Neutrophil (primary cell): ENCODE measurements around the gene HTATIP2.

Source experiments
- H3K27ac ChIP-seq: fragments of 200-600 bp; sonication (generic); 2 replicates; pipeline ENCODE4 v1.5.1; 2016; ENCODE audit warnings: mild to moderate bottlenecking, moderate library complexity
- H3K27me3 ChIP-seq: fragments of 200-600 bp; sonication (generic); 2 replicates; pipeline ENCODE4 v1.6.0; 2016; ENCODE audit warnings: mild to moderate bottlenecking
- H3K36me3 ChIP-seq: fragments of 200-600 bp; sonication (generic); 2 replicates; pipeline ENCODE4 v1.5.1; 2017
- H3K4me1 ChIP-seq, 2 experiments: fragments of 200-600 bp in 1 of 2; sonication (generic) in 1 of 2; 1 replicate in 1 of 2; 2 replicates in 1 of 2; pipeline versions ENCODE4 v1.5.1 to v1.6.1; 2013 to 2016; ENCODE audit warnings: low read depth in 1 of 2, low read length in 1 of 2, mild to moderate bottlenecking in 1 of 2, moderate library complexity in 1 of 2; ENCODE audit not compliant: control insufficient read depth in 1 of 2, insufficient read depth in 1 of 2
- H3K4me3 ChIP-seq, 2 experiments: fragments of 200-600 bp in 1 of 2; sonication (generic) in 1 of 2; 1 replicate in 1 of 2; 2 replicates in 1 of 2; pipeline ENCODE4 v1.5.1; 2013 to 2016; ENCODE audit warnings: low read depth in 1 of 2, low read length in 1 of 2, mild to moderate bottlenecking in 1 of 2, moderate library complexity in 1 of 2
- H3K9me3 ChIP-seq: fragments of 200-600 bp; sonication (generic); 2 replicates; pipeline ENCODE4 v1.5.1; 2016
- CTCF ChIP-seq: fragments of 200-600 bp; sonication (generic); IDR thresholded peaks from 2 replicates; pipeline ENCODE4 v1.5.1; 2016; ENCODE audit warnings: antibody characterized with exemption

HTATIP2 gene

GRCh38 chr11:20337526-20338154, 25.9 kb upstream of the HTATIP2 start:
- H3K27me3 ChIP-seq: peaks cover 82% of the 10 kb centered on the region

GRCh38 chr11:20342347-20343141, 21.0 kb upstream of the HTATIP2 start:
- H3K4me3 ChIP-seq: no peak overlapping the region

More at GRCh38 chr11:20337526-20338154, 25.9 kb upstream of the HTATIP2 start:
- Histone ChIP-seq H3K4me3 (no peak overlapping the region), H3K4me1 (peaks cover 0 to 5% of the 10 kb centered on the region in 2 experiments), H3K36me3 (no peaks in the 10 kb centered on the region), H3K9me3 (no peaks in the 10 kb centered on the region), H3K27ac (no peak overlapping the region)
- no peak for TF ChIP-seq CTCF

GRCh38 chr11:20351136-20351535, 12.4 kb upstream of the HTATIP2 start:
- no peaks in the 10 kb centered on the region for H3K9me3 ChIP-seq

More at GRCh38 chr11:20342347-20343141, 21.0 kb upstream of the HTATIP2 start:
- peaks cover 0 to 6% of the 10 kb centered on the region in 2 experiments for H3K4me1 ChIP-seq
- no peaks in the 10 kb centered on the region for H3K36me3 ChIP-seq
- H3K27ac ChIP-seq: no peak overlapping the region
- no peak for TF ChIP-seq CTCF
- no peaks in the 10 kb centered on the region for H3K9me3 ChIP-seq
- peaks cover 95% of the 10 kb centered on the region for H3K27me3 ChIP-seq

GRCh38 chr11:20351751-20352262, 11.7 kb upstream of the HTATIP2 start:
- no peak overlapping the region for H3K27ac ChIP-seq
- H3K27me3 ChIP-seq: peaks cover 76% of the 10 kb centered on the region
- no peak for TF ChIP-seq CTCF
- H3K36me3 ChIP-seq: no peaks in the 10 kb centered on the region
- no peak overlapping the region for H3K4me3 ChIP-seq
- H3K4me1 ChIP-seq: no peaks in the 10 kb centered on the region
- no peaks in the 10 kb centered on the region for H3K9me3 ChIP-seq

More at GRCh38 chr11:20351136-20351535, 12.4 kb upstream of the HTATIP2 start:
- no peak overlapping the region for H3K27ac ChIP-seq
- H3K36me3 ChIP-seq: no peaks in the 10 kb centered on the region
- peaks cover 76% of the 10 kb centered on the region for H3K27me3 ChIP-seq
- TF ChIP-seq CTCF: no peak
- H3K4me3 ChIP-seq: no peak overlapping the region
- no peaks in the 10 kb centered on the region for H3K4me1 ChIP-seq

GRCh38 chr11:20353829-20354434, 9.6 kb upstream of the HTATIP2 start:
- TF ChIP-seq CTCF: peak; percentile 74
- Histone ChIP-seq H3K4me3 (no peak overlapping the region), H3K4me1 (no peaks in the 10 kb centered on the region), H3K9me3 (no peaks in the 10 kb centered on the region), H3K27me3 (peaks cover 74% of the 10 kb centered on the region), H3K36me3 (no peaks in the 10 kb centered on the region), H3K27ac (no peak overlapping the region)
